ENCODE data around the gene CFAP45.
A peak's percentile ranks its signal among the peaks of the same experiment; 100 is the strongest.

CFAP45 gene

GRCh38 chr1:159855709-159856108 is 44.3 kb downstream of the CFAP45 start:
- Histone ChIP-seq H3K36me3 (replicated peaks in 1 of 2; ENCODE audit: control insufficient read depth in 2 of 2, insufficient read depth in 2 of 2, low read length in 2 of 2) (no peaks in the 10 kb centered on the region), H2BK12ac (ENCODE audit: low read length) (no peak overlapping the region), H3K4me3 (ENCODE audit: low read length in 2 of 2) (no peak overlapping the region), H3K27ac (replicated peaks; ENCODE audit: low read length) (no peak overlapping the region), H2BK120ac (ENCODE audit: low read depth, low read length) (no peak overlapping the region), H3K4me1 (ENCODE audit: control insufficient read depth in 2 of 2, insufficient read depth in 1 of 2, low read depth in 1 of 2, low read length in 2 of 2) (peaks cover 0 to 4% of the 10 kb centered on the region in 2 donors), H3K9ac (ENCODE audit: low read depth, low read length, poor library complexity) (no peak overlapping the region), H3K14ac (ENCODE audit: low read length) (no peak overlapping the region), H4K91ac (ENCODE audit: low read depth, low read length, poor library complexity) (no peak overlapping the region), H3K23ac (ENCODE audit: low read depth, low read length, poor library complexity) (peak overlapping the region; percentile 13), H3K4ac (ENCODE audit: low read length) (no peak overlapping the region), H2AFZ (ENCODE audit: low read length) (no peak overlapping the region), H2BK5ac (ENCODE audit: low read length) (no peak overlapping the region), H3K9me3 (replicated peaks in 1 of 2; ENCODE audit: control insufficient read depth in 2 of 2, insufficient read depth in 1 of 2, low read depth in 1 of 2, low read length in 2 of 2) (peaks cover 5% of the 10 kb centered on the region in 2 donors), H3K27me3 (ENCODE audit: control insufficient read depth in 3 of 3, insufficient read depth in 3 of 3, low read depth in 1 of 3, low read length in 3 of 3) (peaks cover 7 to 78% (median 41%) of the 10 kb centered on the region in 3 experiments), H2AK5ac (ENCODE audit: low read depth, low read length) (no peak overlapping the region), H3K4me2 (ENCODE audit: insufficient read depth, low read length, poor library complexity, severe bottlenecking) (no peak overlapping the region), H2BK15ac (ENCODE audit: low read length) (no peak overlapping the region), H3K79me1 (ENCODE audit: low read depth, low read length) (no peaks in the 10 kb centered on the region), H4K8ac (ENCODE audit: low read depth, low read length) (no peak overlapping the region), H3K18ac (ENCODE audit: low read length) (peak overlapping the region; percentile 40)
- DNase-seq (ENCODE audit: low spot score): no peak
- WGBS, 2 donors (ENCODE audit: extremely low coverage in 2 of 2, insufficient read length in 2 of 2, insufficient replicate concordance in 1 of 2): no CpG with 5 or more reads among the region's 34 CpGs

GRCh38 chr1:159854693-159855192 is 45.2 kb downstream of the CFAP45 start:
- H3K27ac ChIP-seq (replicated peaks; ENCODE audit: low read length): no peak overlapping the region

GRCh38 chr1:159854116-159854692 is 45.8 kb downstream of the CFAP45 start:
- Histone ChIP-seq H3K4me1 (ENCODE audit: control insufficient read depth in 2 of 2, insufficient read depth in 1 of 2, low read depth in 1 of 2, low read length in 2 of 2) (peaks cover 0 to 4% of the 10 kb centered on the region in 2 donors), H4K8ac (ENCODE audit: low read depth, low read length) (no peak overlapping the region), H3K27me3 (ENCODE audit: control insufficient read depth in 3 of 3, insufficient read depth in 3 of 3, low read depth in 1 of 3, low read length in 3 of 3) (peaks cover 7 to 68% (median 40%) of the 10 kb centered on the region in 3 experiments), H3K4me2 (ENCODE audit: insufficient read depth, low read length, poor library complexity, severe bottlenecking) (peak overlapping the region; percentile 79), H3K23ac (ENCODE audit: low read depth, low read length, poor library complexity) (peak overlapping the region; percentile 51), H3K4me3 (ENCODE audit: low read length in 2 of 2) (peak overlapping the region in 1 of 2 donors; percentile 70), H2BK5ac (ENCODE audit: low read length) (no peak overlapping the region), H3K14ac (ENCODE audit: low read length) (no peak overlapping the region), H4K91ac (ENCODE audit: low read depth, low read length, poor library complexity) (no peak overlapping the region), H3K9me3 (replicated peaks in 1 of 2; ENCODE audit: control insufficient read depth in 2 of 2, insufficient read depth in 1 of 2, low read depth in 1 of 2, low read length in 2 of 2) (peaks cover 5% of the 10 kb centered on the region in 2 donors), H3K79me1 (ENCODE audit: low read depth, low read length) (no peaks in the 10 kb centered on the region), H2BK12ac (ENCODE audit: low read length) (no peak overlapping the region), H3K27ac (replicated peaks; ENCODE audit: low read length) (no peak overlapping the region), H3K9ac (ENCODE audit: low read depth, low read length, poor library complexity) (peak overlapping the region; percentile 56), H2AFZ (ENCODE audit: low read length) (peak overlapping the region; percentile 47), H2AK5ac (ENCODE audit: low read depth, low read length) (no peak overlapping the region), H3K4ac (ENCODE audit: low read length) (no peak overlapping the region), H2BK15ac (ENCODE audit: low read length) (no peak overlapping the region), H3K18ac (ENCODE audit: low read length) (no peak overlapping the region), H2BK120ac (ENCODE audit: low read depth, low read length) (no peak overlapping the region), H3K36me3 (replicated peaks in 1 of 2; ENCODE audit: control insufficient read depth in 2 of 2, insufficient read depth in 2 of 2, low read length in 2 of 2) (no peaks in the 10 kb centered on the region)
- peak; percentile 45 for DNase-seq (ENCODE audit: low spot score)
- WGBS, 2 donors (ENCODE audit: extremely low coverage in 2 of 2, insufficient read length in 2 of 2, insufficient replicate concordance in 1 of 2): no CpG with 5 or more reads among the region's 31 CpGs

More at GRCh38 chr1:159854693-159855192, 45.2 kb downstream of the CFAP45 start:
- Histone ChIP-seq H4K91ac (ENCODE audit: low read depth, low read length, poor library complexity) (no peak overlapping the region), H2BK15ac (ENCODE audit: low read length) (no peak overlapping the region), H3K4me2 (ENCODE audit: insufficient read depth, low read length, poor library complexity, severe bottlenecking) (peak overlapping the region; percentile 79), H2BK5ac (ENCODE audit: low read length) (no peak overlapping the region), H3K18ac (ENCODE audit: low read length) (peak overlapping the region; percentile 46), H3K36me3 (replicated peaks in 1 of 2; ENCODE audit: control insufficient read depth in 2 of 2, insufficient read depth in 2 of 2, low read length in 2 of 2) (no peaks in the 10 kb centered on the region), H2BK12ac (ENCODE audit: low read length) (no peak overlapping the region), H3K4me1 (ENCODE audit: control insufficient read depth in 2 of 2, insufficient read depth in 1 of 2, low read depth in 1 of 2, low read length in 2 of 2) (peaks cover 0 to 4% of the 10 kb centered on the region in 2 donors), H3K23ac (ENCODE audit: low read depth, low read length, poor library complexity) (peak overlapping the region; percentile 51), H4K8ac (ENCODE audit: low read depth, low read length) (no peak overlapping the region), H3K9ac (ENCODE audit: low read depth, low read length, poor library complexity) (peak overlapping the region; percentile 44), H3K14ac (ENCODE audit: low read length) (no peak overlapping the region), H2AFZ (ENCODE audit: low read length) (peak overlapping the region; percentile 36), H3K4me3 (ENCODE audit: low read length in 2 of 2) (peak overlapping the region in 1 of 2 donors; percentile 70), H3K4ac (ENCODE audit: low read length) (no peak overlapping the region), H2AK5ac (ENCODE audit: low read depth, low read length) (no peak overlapping the region), H3K27me3 (ENCODE audit: control insufficient read depth in 3 of 3, insufficient read depth in 3 of 3, low read depth in 1 of 3, low read length in 3 of 3) (peaks cover 7 to 72% (median 40%) of the 10 kb centered on the region in 3 experiments), H2BK120ac (ENCODE audit: low read depth, low read length) (no peak overlapping the region), H3K9me3 (replicated peaks in 1 of 2; ENCODE audit: control insufficient read depth in 2 of 2, insufficient read depth in 1 of 2, low read depth in 1 of 2, low read length in 2 of 2) (peaks cover 5% of the 10 kb centered on the region in 2 donors), H3K79me1 (ENCODE audit: low read depth, low read length) (no peaks in the 10 kb centered on the region)
- DNase-seq (ENCODE audit: low spot score): no peak
- WGBS, 2 donors (ENCODE audit: extremely low coverage in 2 of 2, insufficient read length in 2 of 2, insufficient replicate concordance in 1 of 2): no CpG with 5 or more reads among the region's 59 CpGs

GRCh38 chr1:159853417-159854115 is 46.4 kb downstream of the CFAP45 start:
- no peak overlapping the region for H3K27ac ChIP-seq (replicated peaks; ENCODE audit: low read length)

More at GRCh38 chr1:159853417-159854115, 46.4 kb downstream of the CFAP45 start:
- H4K91ac ChIP-seq (ENCODE audit: low read depth, low read length, poor library complexity): no peak overlapping the region
- no peak overlapping the region for H2BK15ac ChIP-seq (ENCODE audit: low read length)
- H3K9me3 ChIP-seq (replicated peaks in 1 of 2; ENCODE audit: control insufficient read depth in 2 of 2, insufficient read depth in 1 of 2, low read depth in 1 of 2, low read length in 2 of 2): peaks cover 5% of the 10 kb centered on the region in 2 donors
- H3K79me1 ChIP-seq (ENCODE audit: low read depth, low read length): no peaks in the 10 kb centered on the region
- H3K4me1 ChIP-seq (ENCODE audit: control insufficient read depth in 2 of 2, insufficient read depth in 1 of 2, low read depth in 1 of 2, low read length in 2 of 2): peaks cover 0 to 4% of the 10 kb centered on the region in 2 donors
- H3K36me3 ChIP-seq (replicated peaks in 1 of 2; ENCODE audit: control insufficient read depth in 2 of 2, insufficient read depth in 2 of 2, low read length in 2 of 2): no peaks in the 10 kb centered on the region
- H3K14ac ChIP-seq (ENCODE audit: low read length): no peak overlapping the region
- H3K4me3 ChIP-seq (ENCODE audit: low read length in 2 of 2): no peak overlapping the region
- no CpG with 5 or more reads among the region's 6 CpGs for WGBS, 2 donors (ENCODE audit: extremely low coverage in 2 of 2, insufficient read length in 2 of 2, insufficient replicate concordance in 1 of 2)
- H4K8ac ChIP-seq (ENCODE audit: low read depth, low read length): no peak overlapping the region
- H3K4me2 ChIP-seq (ENCODE audit: insufficient read depth, low read length, poor library complexity, severe bottlenecking): peak overlapping the region; percentile 79
- H2AFZ ChIP-seq (ENCODE audit: low read length): peak overlapping the region; percentile 47
- no peak overlapping the region for H3K9ac ChIP-seq (ENCODE audit: low read depth, low read length, poor library complexity)
- H2BK12ac ChIP-seq (ENCODE audit: low read length): no peak overlapping the region
- no peak overlapping the region for H3K23ac ChIP-seq (ENCODE audit: low read depth, low read length, poor library complexity)
- H2BK120ac ChIP-seq (ENCODE audit: low read depth, low read length): no peak overlapping the region
- H3K18ac ChIP-seq (ENCODE audit: low read length): no peak overlapping the region
- H2BK5ac ChIP-seq (ENCODE audit: low read length): no peak overlapping the region
- H3K4ac ChIP-seq (ENCODE audit: low read length): no peak overlapping the region
- peaks cover 7 to 64% (median 39%) of the 10 kb centered on the region in 3 experiments for H3K27me3 ChIP-seq (ENCODE audit: control insufficient read depth in 3 of 3, insufficient read depth in 3 of 3, low read depth in 1 of 3, low read length in 3 of 3)
- H2AK5ac ChIP-seq (ENCODE audit: low read depth, low read length): no peak overlapping the region
- no peak for DNase-seq (ENCODE audit: low spot score)
